Transverse colon (tissue), 3 donors: ENCODE results near the gene GLRA3.

Experiments used
- CTCF ChIP-seq, 5 experiments: fragments of 200-600 bp in 3 of 5; fragments of 450-650 bp in 2 of 5; sonication (generic) in 3 of 5; IDR thresholded peaks; 1 replicate in 2 of 5; 2 replicates in 3 of 5; pipeline ENCODE4 v1.5.1; 2016 to 2017; ENCODE audit warnings: antibody characterized with exemption in 5 of 5, inconsistent platforms in 3 of 5, mild to moderate bottlenecking in 2 of 5, moderate library complexity in 1 of 5
- EP300 ChIP-seq: sonication (generic); formaldehyde crosslinking; IDR thresholded peaks from one replicate; pipeline ENCODE4 v1.6.1; 2017; ENCODE audit warnings: antibody characterized with exemption, low read depth
- POLR2A ChIP-seq: fragments of 450-650 bp; IDR thresholded peaks from one replicate; pipeline ENCODE4 v1.6.1; 2016; ENCODE audit warnings: antibody characterized with exemption, mild to moderate bottlenecking, moderate library complexity

GRCh38 chr4:174707902-174708301 is 121.1 kb downstream of the GLRA3 start:
- TF ChIP-seq POLR2A (no peak), CTCF (IDR thresholded peaks at IDR 0.05) (no peak), EP300 (no peak)
